Endothelial cell of umbilical vein (primary cell): ENCODE measurements around the gene CD207. TPM values are rescaled to one million over a fixed set of nuclear protein-coding genes. Genes with fewer than 3 reads are reported as not detected.

Experiments used
- BruUV-seq: library from RNA; stranded (reverse); fragments of 400-500 nt; replicated peaks from 2 replicates; lab custom pipeline; 2021; lab: Mats Ljungman, UMichigan
- CTCF ChIA-PET: fragments of 300-600, 350-600 bp; sonication (Branson Sonifier 250); formaldehyde crosslinking; loops from one replicate; lab custom pipeline; 2021; ENCODE audit warnings: antibody characterized with exemption, inconsistent platforms; lab: Charles Lee
- POLR2A ChIA-PET: fragments of 300-600, 350-600 bp; sonication (Branson Sonifier 250); formaldehyde crosslinking; loops from one replicate; lab custom pipeline; 2021; ENCODE audit warnings: antibody characterized with exemption, inconsistent platforms; lab: Charles Lee
- DNase-seq: peaks from one replicate; pipeline ENCODE4 v3.0.0-alpha.2; 2011; ENCODE audit warnings: low read depth, low spot score
- FAIRE-seq: peaks from 2 replicates; lab custom pipeline; 2011; peaks lifted over from hg19 to GRCh38; lab: Jason Lieb, UNC
- H2AFZ ChIP-seq: 2 replicates; pipeline ENCODE4 v1.6.0; 2012; ENCODE audit warnings: low read depth, low read length, control low read depth, inconsistent platforms
- H3K27ac ChIP-seq: 2 replicates; pipeline ENCODE4 v1.5.1; 2011; ENCODE audit warnings: low read depth, mild to moderate bottlenecking, control low read depth, low read length, moderate library complexity; ENCODE audit not compliant: insufficient read depth
- H3K27me3 ChIP-seq, 2 experiments: 2 replicates each; pipeline versions ENCODE4 v1.6.0 to v1.6.1; 2011; ENCODE audit warnings: low read length in 2 of 2, mixed read lengths in 1 of 2; ENCODE audit not compliant: control insufficient read depth in 2 of 2, insufficient read depth in 2 of 2
- H3K36me3 ChIP-seq, 2 experiments: 2 replicates in 1 of 2; 3 replicates in 1 of 2; pipeline ENCODE4 v1.5.1; 2011; ENCODE audit warnings: low read length in 2 of 2, mild to moderate bottlenecking in 1 of 2, moderate library complexity in 1 of 2; ENCODE audit not compliant: control insufficient read depth in 2 of 2, insufficient read depth in 2 of 2; ENCODE audit errors: extremely low read depth in 1 of 2
- H3K4me1 ChIP-seq: 3 replicates; pipeline ENCODE4 v1.5.1; 2011; ENCODE audit warnings: mild to moderate bottlenecking, low read length; ENCODE audit not compliant: control insufficient read depth, insufficient read depth; ENCODE audit errors: extremely low read depth
- H3K4me2 ChIP-seq: 2 replicates; pipeline ENCODE4 v1.6.1; 2011; ENCODE audit warnings: low read length, control low read depth, mixed read lengths; ENCODE audit not compliant: insufficient read depth
- H3K4me3 ChIP-seq, 3 experiments: fragments of 200-600 bp in 1 of 3; sonication (generic), shearing (Covaris generic) in 1 of 3; replicated peaks in 1 of 3; 2 replicates each; pipeline ENCODE4 v1.5.1; 2011 to 2016; ENCODE audit warnings: control low read depth in 3 of 3, low read length in 3 of 3, mild to moderate bottlenecking in 2 of 3, inconsistent platforms in 1 of 3, low read depth in 1 of 3, moderate library complexity in 1 of 3; ENCODE audit not compliant: insufficient read depth in 1 of 3
- H3K79me2 ChIP-seq: 2 replicates; pipeline ENCODE4 v1.6.0; 2012; ENCODE audit warnings: low read length, inconsistent platforms; ENCODE audit not compliant: control insufficient read depth, insufficient read depth
- H3K9ac ChIP-seq: replicated peaks from 2 replicates; pipeline ENCODE3; 2011; ENCODE audit warnings: low read length, control low read depth; ENCODE audit not compliant: insufficient read depth; ENCODE audit errors: extremely low read depth
- H3K9me1 ChIP-seq: replicated peaks from 3 replicates; pipeline ENCODE4 v1.6.0; 2011; ENCODE audit warnings: mild to moderate bottlenecking, low read length; ENCODE audit not compliant: control insufficient read depth, insufficient read depth; ENCODE audit errors: extremely low read depth
- H3K9me3 ChIP-seq: replicated peaks from 2 replicates; pipeline ENCODE4 v1.5.1; 2012; ENCODE audit warnings: low read length, inconsistent platforms; ENCODE audit not compliant: control insufficient read depth, insufficient read depth
- H4K20me1 ChIP-seq: replicated peaks from 2 replicates; pipeline ENCODE3; 2011; ENCODE audit warnings: mild to moderate bottlenecking, low read length; ENCODE audit not compliant: control insufficient read depth, insufficient read depth; ENCODE audit errors: extremely low read depth
- EZH2 ChIP-seq: IDR thresholded peaks from 2 replicates; pipeline ENCODE4 v1.6.1; 2012; ENCODE audit warnings: borderline replicate concordance, low read depth, mild to moderate bottlenecking, moderate library complexity, low read length, inconsistent platforms; ENCODE audit not compliant: severe bottlenecking
- FOS ChIP-seq: IDR thresholded peaks from 2 replicates; pipeline ENCODE4 v1.6.1; 2011; ENCODE audit warnings: mild to moderate bottlenecking, low read length, moderate library complexity, borderline replicate concordance; ENCODE audit not compliant: insufficient read depth
- GATA2 ChIP-seq: IDR thresholded peaks from 2 replicates; pipeline ENCODE4 v1.7.0; 2011; ENCODE audit warnings: low read depth, mild to moderate bottlenecking, moderate library complexity, mixed read lengths, low read length; ENCODE audit not compliant: insufficient read length, insufficient read depth
- MYC ChIP-seq: IDR thresholded peaks from one replicate; pipeline ENCODE4 v1.6.1; 2011; ENCODE audit warnings: mild to moderate bottlenecking, low read depth, low read length
- dilution Hi-C: fragments of 300-500 bp; cut with MboI; formaldehyde crosslinking; loops from one replicate; pipeline ENCODE4 v1.15.0; 2019; ENCODE audit warnings: low sequenced_read_pairs; ENCODE audit not compliant: extremely low pct_ligation_motif_present
- intact Hi-C: fragments of 100-400 bp; cut with micrococcal nuclease; formaldehyde crosslinking; loops from one replicate; pipeline ENCODE4 v1.10.0; 2022
- polyA plus RNA-seq, 4 experiments: library from polyadenylated mRNA; depleted of rRNA in 3 of 4; stranded (reverse) in 3 of 4; unstranded in 1 of 4; fragments of >200 nt; gene quantifications; 2 replicates each; pipeline versions ENCODE4 v1.2.1 to v1.2.3, GENCODE V29; 2011 to 2012; ENCODE audit warnings: missing spikeins in 1 of 4
- total RNA-seq: library from RNA; stranded (reverse); gene quantifications from 2 replicates; pipeline ENCODE4 v1.2.3, GENCODE V29; 2021
- TF ChIP-seq, protein P1 (sequence below): IDR thresholded peaks from 2 replicates; pipeline ENCODE4 v1.6.1; 2011; ENCODE audit not compliant: insufficient read depth, insufficient read length

CD207 gene
- total and polyA plus RNA-seq, 2 donors (not counting 3 experiments of a cell fraction or from before 2014, with no cell fraction given), result not detected

DNA sequence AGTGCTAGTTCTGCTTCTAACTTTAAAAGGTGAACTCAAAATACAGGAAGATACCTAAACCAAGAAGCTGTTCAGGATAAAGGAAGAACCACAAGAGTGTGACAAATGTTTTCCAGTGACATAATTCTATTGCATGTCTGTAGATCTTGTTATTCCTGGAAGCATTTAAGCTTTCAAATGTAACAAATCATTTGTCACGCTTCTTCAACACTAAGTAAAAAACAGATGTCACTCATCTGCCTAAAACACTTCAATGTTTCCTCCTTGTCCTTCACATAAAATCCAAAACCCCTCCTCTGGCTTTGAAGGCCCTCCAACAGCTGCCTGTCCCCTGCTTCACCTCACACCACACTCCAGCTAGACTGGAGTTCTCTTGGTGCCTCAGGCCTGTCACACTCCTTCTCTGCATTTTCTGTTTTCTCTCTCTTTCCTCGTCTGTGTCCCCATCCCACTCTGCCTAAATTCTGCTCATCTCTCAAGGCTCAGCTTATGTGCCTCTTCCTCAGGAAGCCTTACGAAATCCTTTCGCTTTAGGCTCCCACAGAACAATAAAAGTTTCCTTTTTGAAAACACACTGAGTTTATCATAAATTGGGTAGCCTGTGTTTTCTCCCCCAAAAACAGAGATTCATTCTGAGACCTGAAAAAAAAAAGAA, 8.8 kb downstream of the CD207 start:
- ChIA-PET POLR2A (no interaction called here), CTCF (interaction anchor here (1.0 to 1.1 kb wide), 2 partner anchors 93 to 122 kb away, joined by 5 read pairs; no protein-coding TSS in a partner anchor)
- FAIRE-seq (peak; percentile 64), DNase-seq (no peak)
- TF ChIP-seq MYC, result no peak
- TF ChIP-seq, protein P1, sequence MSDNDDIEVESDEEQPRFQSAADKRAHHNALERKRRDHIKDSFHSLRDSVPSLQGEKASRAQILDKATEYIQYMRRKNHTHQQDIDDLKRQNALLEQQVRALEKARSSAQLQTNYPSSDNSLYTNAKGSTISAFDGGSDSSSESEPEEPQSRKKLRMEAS, result no peak
- TF ChIP-seq FOS, result no peak
- Histone ChIP-seq H4K20me1 (no peaks in the 10 kb centered on the region), H3K27me3 (no peaks in the 10 kb centered on the region), H3K79me2 (no peaks in the 10 kb centered on the region), H3K9ac (no peak overlapping the region), H3K36me3 (no peaks in the 10 kb centered on the region), H3K4me2 (no peak overlapping the region), H3K27ac (no peak overlapping the region), H3K9me1 (no peaks in the 10 kb centered on the region), H3K4me1 (peaks cover 20% of the 10 kb centered on the region), H3K9me3 (no peaks in the 10 kb centered on the region), H2AFZ (no peak overlapping the region), H3K4me3 (no peak overlapping the region)
- no TSS peak for BruUV-seq
- dilution Hi-C loops (no loop called here), intact Hi-C loops (no loop called here)

DNA sequence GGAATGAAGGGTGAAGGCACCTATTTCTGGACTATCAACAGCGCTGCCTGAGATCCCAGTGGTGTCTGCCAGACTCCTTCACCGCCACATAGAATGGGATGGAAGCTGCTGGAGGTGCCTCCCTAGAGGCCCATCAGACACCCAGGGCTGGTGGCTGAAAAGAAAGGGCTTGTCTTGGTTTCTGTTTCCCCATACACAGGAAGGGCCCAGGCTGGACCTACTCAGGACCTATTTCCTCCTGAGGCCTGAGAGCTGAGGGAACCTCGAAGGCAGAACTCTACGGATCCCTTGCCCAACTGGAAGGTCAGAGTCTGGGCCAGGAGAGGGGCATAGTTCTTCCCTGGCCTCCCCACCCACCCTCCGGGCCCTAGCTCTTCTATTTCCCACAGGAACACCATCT, 12.4 kb downstream of the CD207 start:
- no peak overlapping the region for H3K9ac ChIP-seq
- no peaks in the 10 kb centered on the region for H3K79me2 ChIP-seq
- H2AFZ ChIP-seq, result no peak overlapping the region
- H3K4me3 ChIP-seq, result no peak overlapping the region
- no peak overlapping the region for H3K4me2 ChIP-seq
- no peaks in the 10 kb centered on the region for H4K20me1 ChIP-seq
- CTCF ChIA-PET, result no interaction called here
- intact Hi-C loops (no loop called here), dilution Hi-C loops (no loop called here)
- no peak for DNase-seq
- no peak for TF ChIP-seq MYC
- TF ChIP-seq, protein P1, result no peak
- TF ChIP-seq GATA2, result no peak
- TF ChIP-seq EZH2, result no peak
- TF ChIP-seq FOS, result no peak
- no peaks in the 10 kb centered on the region for H3K27me3 ChIP-seq
- no peaks in the 10 kb centered on the region for H3K9me3 ChIP-seq
- peaks cover 2% of the 10 kb centered on the region for H3K4me1 ChIP-seq
- POLR2A ChIA-PET, result no interaction called here
- no peak overlapping the region for H3K27ac ChIP-seq
- H3K9me1 ChIP-seq, result no peaks in the 10 kb centered on the region
- no TSS peak for BruUV-seq
- no peak for FAIRE-seq
- no peaks in the 10 kb centered on the region for H3K36me3 ChIP-seq
